Prostate gland (tissue), 2 donors: ENCODE measurements around the gene GPR107. TPM values are rescaled to one million over a fixed set of nuclear protein-coding genes. Genes with fewer than 3 reads are reported as not detected.

Experiments used
- DNase-seq: peaks from one replicate; pipeline ENCODE4 v3.0.0-alpha.2; 2019; ENCODE audit warnings: low spot score
- H3K27ac ChIP-seq, 2 donors: fragments of 200-600 bp; sonication (generic); 2 replicates each; pipeline ENCODE4 v1.5.1; 2017 to 2019
- H3K27me3 ChIP-seq: fragments of 200-600 bp; sonication (generic); replicated peaks from 2 replicates; pipeline ENCODE4 v1.5.1; 2019; ENCODE audit not compliant: insufficient read depth
- H3K36me3 ChIP-seq, 2 donors: fragments of 200-600 bp; sonication (generic); 1 replicate in 1 of 2; 2 replicates in 1 of 2; pipeline versions ENCODE4 v1.5.1 to v1.8.1; 2017 to 2019
- H3K4me1 ChIP-seq: fragments of 200-600 bp; sonication (generic); replicated peaks from 2 replicates; pipeline ENCODE4 v1.5.1; 2019
- H3K4me3 ChIP-seq, 2 donors: fragments of 200-600 bp; sonication (generic); 2 replicates each; pipeline ENCODE4 v1.5.1; 2017 to 2019
- H3K9me3 ChIP-seq: fragments of 200-600 bp; sonication (generic); 2 replicates; pipeline ENCODE4 v1.5.1; 2017
- CTCF ChIP-seq, 4 experiments: fragments of 200-600 bp in 2 of 4; fragments of 450-650 bp in 2 of 4; sonication (generic) in 2 of 4; IDR thresholded peaks; 1 replicate in 3 of 4; 2 replicates in 1 of 4; pipeline ENCODE4 v1.5.1; 2016 to 2019; ENCODE audit warnings: antibody characterized with exemption in 4 of 4, mild to moderate bottlenecking in 2 of 4, moderate library complexity in 2 of 4
- POLR2A ChIP-seq: fragments of 450-650 bp; IDR thresholded peaks from one replicate; pipeline ENCODE4 v1.6.1; 2016; ENCODE audit warnings: antibody characterized with exemption, mild to moderate bottlenecking
- POLR2AphosphoS5 ChIP-seq: sonication (generic); formaldehyde crosslinking; IDR thresholded peaks from one replicate; pipeline ENCODE4 v1.6.1; 2017; ENCODE audit warnings: antibody characterized with exemption
- WGBS: methylation state at CpG from one replicate; pipeline ENCODE4 v1.1.5; 2018; 5-methylcytosine and 5-hydroxymethylcytosine counted together
- intact Hi-C: fragments of 100-400 bp; cut with DNase I; formaldehyde crosslinking; loops from one replicate; pipeline ENCODE4 v1.14.2; 2022
- total RNA-seq, 2 donors: library from RNA; depleted of rRNA; stranded (reverse); fragments of >200 nt; gene quantifications; one replicate each; pipeline ENCODE4 v1.1.0, GENCODE V29; 2016

Gene GPR107
- total RNA-seq, 2 donors from 2014 or later = 36.3 to 51.5 TPM

- no peaks in the 10 kb centered on the region for H3K9me3 ChIP-seq
- H3K4me1 ChIP-seq = peaks cover 9% of the 10 kb centered on the region
- no peak overlapping the region for H3K4me3 ChIP-seq
- intact Hi-C loops = no loop called here
- DNase-seq = no peak
- TF ChIP-seq POLR2AphosphoS5 = peak; percentile 33
- TF ChIP-seq POLR2A = no peak
- WGBS = 20% methylated on average over 6 of the region's 6 CpGs
- H3K27me3 ChIP-seq = no peaks in the 10 kb centered on the region
- H3K27ac ChIP-seq = peak overlapping the region; percentile 3 to 13
- no peaks in the 10 kb centered on the region for H3K36me3 ChIP-seq
Observed at GRCh38 chr9:130028493-130029222, 25.0 kb upstream of the GPR107 start.

- H3K4me3 ChIP-seq = no peak overlapping the region
- H3K9me3 ChIP-seq = no peaks in the 10 kb centered on the region
- intact Hi-C loops = no loop called here
- H3K27me3 ChIP-seq = no peaks in the 10 kb centered on the region
- H3K36me3 ChIP-seq = no peaks in the 10 kb centered on the region
- H3K4me1 ChIP-seq = peaks cover 9% of the 10 kb centered on the region
- H3K27ac ChIP-seq = no peak overlapping the region
- no peak for DNase-seq
- 67% methylated on average over 10 of the region's 10 CpGs for WGBS
- TF ChIP-seq POLR2A (no peak), POLR2AphosphoS5 (no peak), CTCF (IDR thresholded peaks at IDR 0.05) (no peak)
Observed at GRCh38 chr9:130029223-130029973, 24.3 kb upstream of the GPR107 start.

- TF ChIP-seq POLR2AphosphoS5 (no peak), POLR2A (no peak), CTCF (IDR thresholded peaks at IDR 0.05) (no peak)
- peaks cover 9% of the 10 kb centered on the region for H3K4me1 ChIP-seq
- intact Hi-C loops = no loop called here
- peak overlapping the region in 1 of 2 donors; percentile 33 for H3K27ac ChIP-seq
- H3K9me3 ChIP-seq = no peaks in the 10 kb centered on the region
- no peak for DNase-seq
- WGBS = 90% methylated on average over 3 of the region's 3 CpGs
- H3K4me3 ChIP-seq = no peak overlapping the region
- H3K36me3 ChIP-seq = no peaks in the 10 kb centered on the region
- no peaks in the 10 kb centered on the region for H3K27me3 ChIP-seq
Observed at GRCh38 chr9:130030651-130031127, 23.0 kb upstream of the GPR107 start.

GRCh38 chr9:130034570-130034969, 19.1 kb upstream of the GPR107 start:
- peaks cover 4% of the 10 kb centered on the region for H3K4me1 ChIP-seq
- no peaks in the 10 kb centered on the region for H3K36me3 ChIP-seq
- no peaks in the 10 kb centered on the region for H3K9me3 ChIP-seq
- no peak for TF ChIP-seq CTCF (IDR thresholded peaks at IDR 0.05)
- TF ChIP-seq POLR2A = no peak
- no peak for TF ChIP-seq POLR2AphosphoS5
- H3K4me3 ChIP-seq = no peak overlapping the region
- 50% methylated on average over 1 of the region's 1 CpG for whole genome bisulfite sequencing
- H3K27me3 ChIP-seq = no peaks in the 10 kb centered on the region
- no peak for DNase-seq
- no peak overlapping the region for H3K27ac ChIP-seq
- intact Hi-C loops = no loop called here

GRCh38 chr9:130036099-130036498, 17.6 kb upstream of the GPR107 start:
- peaks cover 3% of the 10 kb centered on the region for H3K4me1 ChIP-seq
- intact Hi-C loops = no loop called here
- no peak overlapping the region for H3K27ac ChIP-seq
- DNase-seq = no peak
- no peaks in the 10 kb centered on the region for H3K9me3 ChIP-seq
- TF ChIP-seq POLR2A = no peak
- TF ChIP-seq POLR2AphosphoS5 = no peak
- TF ChIP-seq CTCF (IDR thresholded peaks at IDR 0.05) = no peak
- no peaks in the 10 kb centered on the region for H3K36me3 ChIP-seq
- no peaks in the 10 kb centered on the region for H3K27me3 ChIP-seq
- no peak overlapping the region for H3K4me3 ChIP-seq
